ENCODE results near the gene MRPL54.

MRPL54 gene

DNA sequence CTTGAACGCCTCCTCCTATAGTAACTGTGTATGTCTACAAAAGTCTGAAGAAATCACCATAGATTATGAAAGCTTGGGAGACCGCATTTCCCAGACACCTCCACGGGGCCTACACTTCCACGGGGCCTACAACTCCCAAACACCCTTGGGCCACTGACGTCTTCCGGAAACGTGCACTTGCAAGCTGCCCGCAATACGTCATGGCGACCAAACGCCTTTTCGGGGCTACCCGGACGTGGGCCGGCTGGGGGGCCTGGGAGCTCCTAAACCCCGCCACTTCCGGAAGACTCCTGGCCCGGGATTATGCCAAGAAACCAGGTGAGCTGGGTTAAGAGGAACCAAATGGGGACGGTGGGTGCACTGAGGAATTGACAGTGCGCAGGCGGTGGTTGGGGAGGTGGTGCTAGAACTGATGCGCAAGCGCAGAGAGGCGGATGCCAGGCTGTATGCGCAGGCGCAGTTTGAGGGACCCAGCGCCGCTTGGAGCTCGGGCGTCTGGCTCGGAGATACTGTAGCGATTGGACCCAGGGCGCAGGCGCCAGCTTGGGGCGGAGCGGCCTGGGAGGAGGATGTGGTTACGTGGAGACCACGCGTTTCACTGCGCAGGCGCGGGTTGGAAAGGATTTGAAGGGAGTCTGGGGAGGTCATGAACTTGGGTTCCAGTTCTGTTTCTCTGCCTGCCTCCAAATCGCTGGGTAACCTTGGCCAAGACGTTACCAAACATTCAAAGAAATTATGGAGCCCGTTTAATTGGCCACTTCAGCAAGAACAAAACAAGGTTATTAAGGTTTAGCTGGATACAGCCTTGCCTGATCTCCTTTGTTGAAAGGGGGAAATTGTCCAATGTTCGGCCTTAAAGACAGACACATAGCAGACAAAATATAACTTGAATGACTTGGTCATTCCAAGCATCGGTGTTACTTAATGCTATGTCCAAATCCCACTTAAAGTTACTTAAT lies at the start of gene MRPL54:
MRPL54 (plus strand) TSS at position 182 of the 959 bp plus-strand sequence; CDS start at position 201, 19 bp downstream.
- DNase-seq: peak; percentile 100

DNA sequence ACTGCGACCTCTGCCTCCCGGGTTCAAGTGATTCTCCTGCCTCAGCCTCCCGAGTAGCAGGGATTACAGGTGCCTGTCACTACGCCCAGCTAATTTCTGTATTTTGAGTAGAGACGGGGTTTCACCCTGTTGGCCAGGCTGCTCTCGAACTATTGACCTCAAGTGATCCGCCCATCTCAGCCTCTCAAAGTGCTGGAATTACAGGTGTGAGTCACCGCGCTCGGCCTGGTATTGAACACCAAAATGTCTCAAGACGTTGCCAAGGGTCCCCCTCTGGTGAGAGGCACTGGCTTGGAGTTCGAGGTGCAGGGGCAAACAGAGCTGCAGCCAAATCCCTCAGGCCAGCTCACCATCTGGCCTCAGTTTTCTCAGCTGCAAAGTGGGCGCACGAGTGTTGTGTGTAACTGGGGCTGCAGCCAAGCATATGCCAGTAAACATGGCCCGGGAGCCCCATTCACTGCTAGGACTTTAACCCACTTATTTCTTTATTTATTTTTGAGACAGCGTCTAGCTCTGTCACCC lies 46.3 kb upstream of the MRPL54 start:
- DNase-seq: no peak

- DNase-seq: no peak
Observed at GRCh38 chr19:3719868-3720267, 42.6 kb upstream of the MRPL54 start.

- no peak for DNase-seq
Observed at GRCh38 chr19:3720349-3720917, 42.0 kb upstream of the MRPL54 start.

- peak; percentile 75 for DNase-seq
Observed at GRCh38 chr19:3721131-3721886, 41.2 kb upstream of the MRPL54 start.

GRCh38 chr19:3721887-3722442 lies 40.5 kb upstream of the MRPL54 start:
- DNase-seq: no peak

GRCh38 chr19:3722443-3723109 lies 39.9 kb upstream of the MRPL54 start:
- no peak for DNase-seq

- no peak for DNase-seq
Observed at GRCh38 chr19:3723110-3723488, 39.4 kb upstream of the MRPL54 start.

DNA sequence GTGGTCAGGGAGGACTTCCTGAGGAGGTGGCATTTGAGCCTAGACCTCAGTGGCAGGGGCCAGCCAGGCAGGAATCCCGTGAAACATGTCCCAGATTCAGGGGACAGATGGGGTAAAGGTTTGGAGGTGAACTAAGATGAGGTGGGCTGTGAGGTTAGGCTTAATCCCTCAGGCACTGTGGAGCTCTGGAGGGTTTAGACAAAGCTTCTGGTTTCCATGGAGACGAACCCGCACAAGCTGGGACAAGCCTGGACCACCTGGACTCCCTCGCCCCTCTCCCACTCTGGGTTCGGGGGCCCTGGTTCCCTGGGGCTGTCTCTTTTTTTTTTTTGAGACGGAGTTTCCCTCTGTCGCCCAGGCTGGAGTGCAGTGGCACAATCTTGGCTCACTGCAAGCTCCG lies 38.6 kb upstream of the MRPL54 start:
- DNase-seq: no peak

DNA sequence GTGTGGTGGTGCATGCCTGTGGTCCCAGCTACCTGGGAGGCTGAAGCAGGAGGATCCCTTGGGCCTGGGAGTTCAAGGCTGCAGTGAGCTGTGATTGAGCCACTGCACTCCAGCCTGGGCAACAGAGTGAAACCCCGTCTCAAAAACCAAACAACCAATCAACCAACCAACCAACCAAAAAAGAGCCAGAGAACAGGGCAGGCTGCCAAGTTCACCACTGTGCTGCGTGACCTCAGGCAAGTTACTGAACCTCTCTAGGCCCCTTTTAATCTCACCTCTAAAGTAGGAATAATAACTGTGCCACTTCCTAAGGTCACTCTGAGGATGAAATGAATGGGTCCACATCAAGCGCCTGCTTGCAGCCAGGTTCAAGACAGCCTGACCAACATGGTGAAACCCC lies 37.4 kb upstream of the MRPL54 start:
- DNase-seq: no peak

- DNase-seq: no peak
Observed at GRCh38 chr19:3725640-3726310, 36.7 kb upstream of the MRPL54 start.

DNA sequence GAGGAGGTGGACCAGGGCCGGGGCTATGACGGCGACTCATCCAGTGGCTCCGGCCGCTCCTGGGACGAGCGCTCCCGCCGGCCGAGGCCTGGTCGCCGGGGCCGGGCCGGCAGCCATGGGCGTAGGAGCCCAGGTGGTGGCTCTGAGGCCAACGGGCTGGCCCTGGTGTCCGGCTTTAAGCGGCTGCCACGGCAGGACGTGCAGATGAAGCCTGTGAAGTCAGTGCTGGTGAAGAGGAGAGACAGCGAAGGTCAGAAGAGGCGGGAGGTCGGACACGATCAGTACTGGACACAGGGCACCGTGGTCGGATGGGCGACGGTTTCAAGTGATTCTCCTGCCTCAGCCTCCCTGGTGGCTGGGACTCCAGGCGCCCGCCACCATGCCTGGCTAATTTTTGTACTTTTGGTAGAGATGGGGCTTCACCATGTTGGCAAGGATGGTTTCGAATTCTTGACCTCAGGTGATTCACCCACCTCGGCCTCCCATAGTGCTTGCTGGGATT lies 32.0 kb upstream of the MRPL54 start:
- DNase-seq: no peak

- no peak for DNase-seq
Observed at GRCh38 chr19:3732108-3732507, 30.4 kb upstream of the MRPL54 start.

DNA sequence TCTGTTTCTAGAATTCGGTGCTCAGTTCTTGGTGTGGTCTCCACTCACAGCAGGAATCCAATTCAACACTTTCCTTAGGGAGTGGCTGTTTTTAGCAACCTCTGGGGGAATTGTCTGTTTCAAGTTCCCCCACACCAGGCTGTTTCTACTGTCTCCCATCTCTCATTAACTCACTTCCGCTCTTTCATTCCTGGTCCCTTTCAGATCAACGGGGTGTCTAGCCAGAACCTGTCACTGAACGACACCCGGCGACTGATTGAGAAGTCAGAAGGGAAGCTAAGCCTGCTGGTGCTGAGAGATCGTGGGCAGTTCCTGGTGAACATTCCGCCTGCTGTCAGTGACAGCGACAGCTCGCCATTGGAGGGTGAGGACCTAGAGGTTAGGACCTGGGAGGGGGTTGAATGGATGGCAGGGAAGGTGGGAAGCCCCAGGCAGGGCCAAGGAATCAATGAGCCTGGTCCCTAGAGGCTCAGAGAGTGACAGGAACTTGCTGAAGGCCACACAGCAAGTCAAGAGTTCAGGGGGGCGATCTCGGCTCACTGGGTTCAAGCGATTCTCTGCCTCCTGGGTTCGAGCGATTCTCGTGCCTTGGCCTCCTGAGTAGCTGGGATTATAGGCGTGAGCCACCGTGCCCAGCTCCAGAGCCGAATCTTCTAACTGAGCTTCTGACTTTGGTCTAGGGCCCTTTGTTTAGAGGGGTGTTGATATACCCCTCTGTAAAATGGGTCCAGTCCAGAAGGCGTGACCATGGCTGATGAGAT lies 28.8 kb upstream of the MRPL54 start:
- DNase-seq: no peak

- DNase-seq: no peak
Observed at GRCh38 chr19:3734310-3734600, 28.2 kb upstream of the MRPL54 start.

- no peak for DNase-seq
Observed at GRCh38 chr19:3736106-3736724, 26.3 kb upstream of the MRPL54 start.

DNA sequence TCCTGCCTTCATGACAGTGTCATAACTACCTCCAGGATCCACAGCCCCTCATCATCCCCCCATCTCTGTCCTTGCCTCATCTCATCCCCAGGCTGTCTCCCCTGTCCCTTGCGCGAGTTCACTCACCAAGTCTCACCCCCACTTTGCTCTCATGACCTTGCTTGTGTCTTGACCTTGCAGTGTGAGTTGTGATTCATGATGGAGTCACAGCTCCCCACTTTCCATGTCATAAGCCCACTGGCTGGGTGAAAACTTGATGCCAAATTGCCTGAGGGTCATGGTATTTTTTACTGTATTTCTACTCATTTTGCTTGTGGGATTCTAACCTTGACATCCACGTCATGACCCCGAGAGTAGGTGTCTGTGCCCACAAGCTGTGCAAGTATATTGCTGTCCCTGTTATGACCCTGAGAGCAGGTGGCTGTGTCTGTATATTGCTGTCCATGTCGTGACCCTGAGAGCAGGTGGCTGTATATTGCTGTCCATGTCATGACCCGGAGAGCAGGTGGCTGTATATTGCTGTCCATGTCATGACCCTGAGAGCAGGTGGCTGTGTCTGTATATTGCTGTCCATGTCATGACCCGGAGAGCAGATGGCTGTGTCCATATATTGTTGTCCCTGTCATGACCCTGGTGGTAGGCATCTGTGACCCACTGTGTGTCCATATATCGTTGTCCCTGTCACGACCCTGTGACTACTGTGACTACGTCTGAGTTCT lies 24.8 kb upstream of the MRPL54 start:
- DNase-seq: no peak

- DNase-seq: no peak
Observed at GRCh38 chr19:3738477-3739220, 23.8 kb upstream of the MRPL54 start.

GRCh38 chr19:3740431-3740830 lies 22.1 kb upstream of the MRPL54 start:
- no peak for DNase-seq

All from inflammatory macrophage treated with lipopolysaccharide for 4 hours (primary cell).